ENCODE data around the gene ZNF540.

DNA sequence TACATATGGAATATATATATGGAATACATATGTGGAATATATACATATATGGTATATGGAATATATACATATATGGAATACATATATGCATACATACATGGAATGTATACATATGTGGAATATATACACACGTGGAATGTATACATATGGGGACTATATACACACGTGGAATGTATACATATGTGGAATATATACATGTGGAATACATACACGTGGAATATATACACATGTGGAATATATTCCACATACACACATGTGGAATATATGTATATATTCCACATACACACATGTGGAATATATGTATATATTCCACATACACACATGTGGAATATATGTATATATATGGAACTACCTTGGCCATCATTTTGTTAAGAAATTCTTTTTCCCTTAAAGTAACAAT, 31.2 kb upstream of the ZNF540 start:
- TF ChIP-seq, protein P1, sequence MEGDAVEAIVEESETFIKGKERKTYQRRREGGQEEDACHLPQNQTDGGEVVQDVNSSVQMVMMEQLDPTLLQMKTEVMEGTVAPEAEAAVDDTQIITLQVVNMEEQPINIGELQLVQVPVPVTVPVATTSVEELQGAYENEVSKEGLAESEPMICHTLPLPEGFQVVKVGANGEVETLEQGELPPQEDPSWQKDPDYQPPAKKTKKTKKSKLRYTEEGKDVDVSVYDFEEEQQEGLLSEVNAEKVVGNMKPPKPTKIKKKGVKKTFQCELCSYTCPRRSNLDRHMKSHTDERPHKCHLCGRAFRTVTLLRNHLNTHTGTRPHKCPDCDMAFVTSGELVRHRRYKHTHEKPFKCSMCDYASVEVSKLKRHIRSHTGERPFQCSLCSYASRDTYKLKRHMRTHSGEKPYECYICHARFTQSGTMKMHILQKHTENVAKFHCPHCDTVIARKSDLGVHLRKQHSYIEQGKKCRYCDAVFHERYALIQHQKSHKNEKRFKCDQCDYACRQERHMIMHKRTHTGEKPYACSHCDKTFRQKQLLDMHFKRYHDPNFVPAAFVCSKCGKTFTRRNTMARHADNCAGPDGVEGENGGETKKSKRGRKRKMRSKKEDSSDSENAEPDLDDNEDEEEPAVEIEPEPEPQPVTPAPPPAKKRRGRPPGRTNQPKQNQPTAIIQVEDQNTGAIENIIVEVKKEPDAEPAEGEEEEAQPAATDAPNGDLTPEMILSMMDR (IDR thresholded peaks at IDR 0.05), result no peak
- no peak for TF ChIP-seq POLR2A (IDR thresholded peaks at IDR 0.05)
